Naive B cell (primary cell): ENCODE results near the gene NUF2. TPM values are rescaled to one million over a fixed set of nuclear protein-coding genes. Genes with fewer than 3 reads are reported as not detected.
"Not testable (repeated sequence)": the region's sequence is repeated elsewhere in the genome, so short reads cannot be mapped to it uniquely, and the experiment has no call there.

Source experiments
- ATAC-seq, 2 donors: fragments of 150-1000 bp; cut with Tn5 transposase; 2 replicates each; pipeline ENCODE4 v1.10.0; 2021; ENCODE audit warnings: low read depth in 2 of 2, mild to moderate bottlenecking in 2 of 2, moderate library complexity in 2 of 2
- DNase-seq: peaks from one replicate; pipeline ENCODE4 v3.0.0; 2022
- H3K27ac Mint-ChIP-seq, 6 donors: one replicate each; pipeline ENCODE4 v1.8.0; 2020 to 2022; ENCODE audit warnings: mild to moderate bottlenecking in 6 of 6, mixed read lengths in 6 of 6, moderate library complexity in 5 of 6, inconsistent platforms in 2 of 6
- H3K27me3 Mint-ChIP-seq, 3 donors: one replicate each; pipeline ENCODE4 v1.8.0; 2021 to 2022; ENCODE audit warnings: mixed read lengths in 3 of 3, mild to moderate bottlenecking in 1 of 3
- H3K36me3 Mint-ChIP-seq, 2 donors: one replicate each; pipeline ENCODE4 v1.8.0; 2020 to 2022; ENCODE audit warnings: mixed read lengths in 2 of 2, inconsistent platforms in 1 of 2, mild to moderate bottlenecking in 1 of 2
- H3K4me1 Mint-ChIP-seq, 3 donors: one replicate each; pipeline ENCODE4 v1.8.0; 2020 to 2022; ENCODE audit warnings: mixed read lengths in 3 of 3, inconsistent platforms in 1 of 3, mild to moderate bottlenecking in 1 of 3, moderate library complexity in 1 of 3
- H3K4me3 Mint-ChIP-seq, 8 donors: one replicate each; pipeline ENCODE4 v1.8.0; 2020 to 2022; ENCODE audit warnings: mild to moderate bottlenecking in 8 of 8, mixed read lengths in 8 of 8, moderate library complexity in 8 of 8, inconsistent platforms in 2 of 8
- H3K9me3 Mint-ChIP-seq, 7 donors: one replicate each; pipeline ENCODE4 v1.8.0; 2020 to 2022; ENCODE audit warnings: mixed read lengths in 7 of 7, mild to moderate bottlenecking in 5 of 7, inconsistent platforms in 2 of 7, moderate library complexity in 1 of 7
- polyA plus RNA-seq, 6 donors: library from polyadenylated mRNA; unstranded; fragments of 300-500 nt; fragmentation: Illumina TruSeq; gene quantifications; one replicate each; pipeline ENCODE4 v1.2.3, GENCODE V29; 2021; ENCODE audit warnings: low read depth in 6 of 6

Gene NUF2
- polyA plus RNA-seq, 6 donors from 2014 or later: 0.13 to 1.7 (median 0.88) TPM; not detected in 1

DNA sequence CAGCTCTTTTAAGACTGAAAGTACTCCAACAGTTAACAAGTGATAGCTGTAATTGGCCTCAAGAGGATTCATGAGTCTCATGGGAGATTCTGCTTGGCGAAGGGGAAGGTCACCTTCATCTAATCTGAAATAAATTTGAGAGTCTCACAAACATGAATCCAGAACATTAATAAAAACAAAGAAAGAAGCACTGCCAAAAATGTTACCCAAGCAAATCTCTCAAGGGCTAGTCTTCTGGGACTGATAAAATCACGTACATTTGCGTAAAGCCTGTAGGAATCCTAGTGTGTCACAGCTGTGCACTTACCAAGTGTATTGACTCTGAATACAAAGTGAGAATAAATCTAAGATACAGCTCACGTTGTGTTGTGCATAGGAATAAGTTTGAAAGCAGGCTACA lies 21.2 kb upstream of the NUF2 start:
- Mint-ChIP-seq H3K36me3 (peaks cover 26 to 32% of the 10 kb centered on the region in 2 donors), H3K27ac (no peak overlapping the region), H3K4me3 (no peak overlapping the region), H3K27me3 (no peaks in the 10 kb centered on the region), H3K4me1 (no peaks in the 10 kb centered on the region), H3K9me3 (no peaks in the 10 kb centered on the region)
- ATAC-seq (no peak), DNase-seq (no peak)

GRCh38 chr1:163303561-163303960 lies 18.2 kb upstream of the NUF2 start:
- Mint-ChIP-seq H3K9me3 (no peaks in the 10 kb centered on the region), H3K36me3 (peaks cover 27 to 30% of the 10 kb centered on the region in 2 donors), H3K27ac (no peak overlapping the region), H3K4me1 (no peaks in the 10 kb centered on the region), H3K4me3 (peak overlapping the region in 1 of 8 donors; percentile 18), H3K27me3 (no peaks in the 10 kb centered on the region)
- ATAC-seq (no peak), DNase-seq (no peak)

DNA sequence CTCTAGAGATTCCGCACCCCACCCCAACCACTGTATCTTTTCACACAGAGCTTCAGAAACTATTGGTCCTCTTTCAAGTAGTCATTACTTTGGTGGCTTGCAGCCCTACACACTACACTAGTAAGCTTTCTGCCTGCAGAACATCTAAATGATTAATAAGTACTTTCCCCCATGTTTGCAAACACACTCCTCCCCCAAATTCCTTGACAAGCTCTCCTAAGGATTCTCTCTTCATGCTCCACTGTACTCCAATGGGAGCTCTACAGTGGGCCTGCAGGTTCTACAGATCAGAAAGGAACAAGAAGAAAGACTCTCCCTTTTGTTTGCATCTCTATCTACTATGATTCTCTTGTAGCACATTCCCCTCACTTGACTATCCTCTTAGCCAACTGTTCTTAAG lies 16.3 kb upstream of the NUF2 start:
- no peaks in the 10 kb centered on the region for H3K27me3 Mint-ChIP-seq
- peaks cover 17 to 30% of the 10 kb centered on the region in 2 donors for H3K36me3 Mint-ChIP-seq

DNA sequence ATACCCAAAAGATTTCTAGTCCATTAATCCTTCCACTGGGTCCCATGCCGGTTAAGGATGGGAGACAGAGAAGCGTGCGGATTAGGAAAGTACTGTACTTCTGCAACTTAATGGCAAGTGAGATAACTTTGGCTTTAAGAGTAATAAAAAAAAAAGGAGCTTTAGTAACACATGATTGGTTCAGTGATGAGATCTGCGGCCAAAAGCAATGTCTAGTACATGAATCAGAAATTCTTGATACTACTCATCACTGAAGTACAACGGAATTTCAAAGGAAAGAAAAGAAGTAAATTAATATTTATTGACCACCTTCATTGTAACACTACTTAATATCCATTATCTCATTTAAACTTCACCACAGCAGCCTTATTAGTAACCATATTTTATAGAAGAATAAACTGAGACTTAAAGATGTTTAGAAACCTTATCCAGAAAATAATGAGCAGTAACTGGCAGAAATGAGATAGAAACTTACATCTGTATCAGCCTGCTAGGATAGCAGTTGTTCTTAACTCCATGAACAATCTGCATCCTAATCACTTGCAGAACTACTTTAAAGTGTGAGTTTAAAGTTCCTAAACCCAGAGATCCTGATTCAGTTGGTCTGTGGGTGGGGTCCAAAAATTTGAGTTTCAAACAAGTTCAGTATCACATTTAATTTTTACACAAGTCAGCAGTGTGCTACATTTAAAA lies 14.1 kb upstream of the NUF2 start:
- Mint-ChIP-seq H3K27me3 (no peaks in the 10 kb centered on the region), H3K27ac (no peak overlapping the region), H3K36me3 (peaks cover 8 to 25% of the 10 kb centered on the region in 2 donors), H3K4me3 (no peak overlapping the region), H3K4me1 (no peaks in the 10 kb centered on the region), H3K9me3 (no peaks in the 10 kb centered on the region)
- no peak for ATAC-seq
- no peak for DNase-seq

More for the DNA sequence above, 16.3 kb upstream of the NUF2 start:
- Mint-ChIP-seq H3K27ac (peak overlapping the region in 1 of 6 donors; percentile 67), H3K4me3 (no peak overlapping the region), H3K9me3 (no peaks in the 10 kb centered on the region), H3K4me1 (no peaks in the 10 kb centered on the region)
- ATAC-seq: no peak
- DNase-seq: no peak

- Mint-ChIP-seq H3K27ac (no peak overlapping the region), H3K27me3 (no peaks in the 10 kb centered on the region), H3K36me3 (peaks cover 6 to 18% of the 10 kb centered on the region in 2 donors), H3K4me1 (no peaks in the 10 kb centered on the region), H3K4me3 (no peak overlapping the region), H3K9me3 (no peaks in the 10 kb centered on the region)
- ATAC-seq (no peak), DNase-seq (no peak)
Measured at GRCh38 chr1:163308811-163309210, 12.9 kb upstream of the NUF2 start.

- Mint-ChIP-seq H3K9me3 (no peaks in the 10 kb centered on the region), H3K36me3 (no peaks in the 10 kb centered on the region), H3K27ac (no peak overlapping the region), H3K4me1 (peaks cover 2 to 3% (median 2%) of the 10 kb centered on the region in 3 donors), H3K4me3 (no peak overlapping the region), H3K27me3 (no peaks in the 10 kb centered on the region)
- no peak for ATAC-seq
- DNase-seq: peak; percentile 22
Measured at GRCh38 chr1:163315773-163316374, 5.9 kb upstream of the NUF2 start.

- H3K9me3 Mint-ChIP-seq: no peaks in the 10 kb centered on the region
- H3K36me3 Mint-ChIP-seq: no peaks in the 10 kb centered on the region
- no peaks in the 10 kb centered on the region for H3K27me3 Mint-ChIP-seq
- peak overlapping the region; percentile 7 to 97 (median 93) for H3K27ac Mint-ChIP-seq
- peaks cover 13 to 23% (median 15%) of the 10 kb centered on the region in 3 donors for H3K4me1 Mint-ChIP-seq
- ATAC-seq (no peak), DNase-seq (no peak)
- H3K4me3 Mint-ChIP-seq: peak overlapping the region; percentile 90 to 99 (median 96)
Measured at GRCh38 chr1:163320891-163321290, 863 bp upstream of the NUF2 start.

DNA sequence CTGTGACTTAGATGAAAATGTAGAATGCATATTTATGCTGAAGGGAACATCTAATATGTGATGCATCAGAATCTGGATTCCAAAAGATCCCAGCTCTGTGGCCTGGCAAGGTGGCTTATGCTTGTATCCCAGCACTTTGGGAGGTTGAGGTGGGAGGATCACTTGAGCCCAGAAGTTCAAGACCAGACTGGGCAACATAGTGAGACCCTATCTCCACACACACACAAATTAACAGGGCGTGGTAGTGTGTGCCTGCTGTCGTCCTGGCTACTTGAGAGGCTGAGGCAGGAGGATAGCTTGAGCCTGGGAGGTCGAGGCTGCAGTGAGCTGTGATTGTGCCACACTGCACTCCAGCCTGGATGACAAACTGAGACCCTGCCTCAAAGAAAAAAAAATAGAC lies 1.6 kb downstream of the NUF2 start:
- not testable (repeated sequence) for H3K27me3 Mint-ChIP-seq, H3K36me3 Mint-ChIP-seq, ATAC-seq, H3K27ac Mint-ChIP-seq, H3K9me3 Mint-ChIP-seq, DNase-seq
- Mint-ChIP-seq H3K4me1 (peaks cover 13 to 23% (median 15%) of the 10 kb centered on the region in 3 donors), H3K4me3 (peak overlapping the region in 3 of 8 donors; percentile 42 to 90 (median 44))

DNA sequence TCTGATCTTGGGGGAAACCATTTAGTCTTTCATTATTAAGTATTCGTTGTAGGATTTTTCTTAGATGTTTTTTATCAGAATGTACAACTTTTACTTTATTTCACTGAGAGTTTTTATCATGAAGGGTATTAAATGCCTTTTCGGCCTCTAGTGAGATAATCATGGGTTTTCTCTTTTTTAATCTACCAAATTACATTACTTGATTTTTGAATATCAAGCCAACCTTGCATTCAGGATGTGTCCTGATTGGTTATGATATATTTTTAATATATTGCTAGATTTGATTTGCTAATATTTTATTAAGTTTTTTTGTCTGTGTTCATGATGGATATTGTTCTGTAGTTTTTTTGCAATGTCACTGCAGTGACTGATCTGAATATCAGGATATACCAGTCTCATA lies 9.4 kb downstream of the NUF2 start:
- no peaks in the 10 kb centered on the region for H3K4me1 Mint-ChIP-seq
- ATAC-seq (no peak), DNase-seq (no peak)
- H3K9me3 Mint-ChIP-seq: peaks cover 0 to 22% (median 11%) of the 10 kb centered on the region in 7 donors
- no peak overlapping the region for H3K27ac Mint-ChIP-seq
- no peaks in the 10 kb centered on the region for H3K27me3 Mint-ChIP-seq
- peaks cover 10 to 15% of the 10 kb centered on the region in 2 donors for H3K36me3 Mint-ChIP-seq
- no peak overlapping the region for H3K4me3 Mint-ChIP-seq

- no peak overlapping the region for H3K27ac Mint-ChIP-seq
- ATAC-seq (no peak), DNase-seq (no peak)
- H3K4me3 Mint-ChIP-seq: no peak overlapping the region
- peaks cover 15 to 18% of the 10 kb centered on the region in 2 donors for H3K36me3 Mint-ChIP-seq
- no peaks in the 10 kb centered on the region for H3K27me3 Mint-ChIP-seq
- peaks cover 0 to 22% (median 11%) of the 10 kb centered on the region in 7 donors for H3K9me3 Mint-ChIP-seq
- H3K4me1 Mint-ChIP-seq: no peaks in the 10 kb centered on the region
Measured at GRCh38 chr1:163335216-163335615, 13.5 kb downstream of the NUF2 start.

GRCh38 chr1:163337631-163338030 lies 15.9 kb downstream of the NUF2 start:
- no peak overlapping the region for H3K4me3 Mint-ChIP-seq

DNA sequence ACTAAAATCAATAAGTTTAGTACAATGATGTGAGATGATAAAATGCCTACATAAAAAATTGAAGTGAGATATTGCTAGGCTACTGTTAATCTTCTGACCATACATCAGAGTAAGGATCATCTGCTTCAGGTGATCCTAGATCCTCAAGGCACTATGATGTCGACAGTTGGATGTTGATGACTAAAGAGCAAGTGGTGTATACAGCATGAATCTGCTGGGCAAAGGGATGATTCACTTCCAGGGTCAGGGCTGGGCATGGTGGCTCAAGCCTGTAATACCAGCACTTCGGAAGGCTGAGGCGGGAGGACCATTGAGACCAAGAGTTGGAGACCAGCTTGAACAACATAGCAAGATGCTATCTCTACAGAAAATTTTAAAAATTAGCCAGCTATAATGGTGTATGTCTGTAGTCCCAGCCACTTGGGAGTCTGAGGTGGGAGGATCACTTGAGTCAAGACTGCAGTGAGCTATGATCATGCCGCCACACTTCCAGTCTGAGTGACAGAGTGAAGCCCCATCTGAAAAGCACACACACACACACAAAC lies 24.6 kb downstream of the NUF2 start:
- H3K36me3 Mint-ChIP-seq: peaks cover 0 to 8% of the 10 kb centered on the region in 2 donors
- DNase-seq: no peak
- no peaks in the 10 kb centered on the region for H3K4me1 Mint-ChIP-seq
- no peak overlapping the region for H3K4me3 Mint-ChIP-seq
- H3K9me3 Mint-ChIP-seq: no peaks in the 10 kb centered on the region
- H3K27ac Mint-ChIP-seq: peak overlapping the region in 1 of 6 donors; percentile 74
- ATAC-seq: no peak
- H3K27me3 Mint-ChIP-seq: no peaks in the 10 kb centered on the region

More at GRCh38 chr1:163337631-163338030, 15.9 kb downstream of the NUF2 start:
- H3K4me1 Mint-ChIP-seq: no peaks in the 10 kb centered on the region
- DNase-seq (no peak), ATAC-seq (no peak)
- no peak overlapping the region for H3K27ac Mint-ChIP-seq
- H3K27me3 Mint-ChIP-seq: no peaks in the 10 kb centered on the region
- peaks cover 3 to 18% of the 10 kb centered on the region in 2 donors for H3K36me3 Mint-ChIP-seq
- H3K9me3 Mint-ChIP-seq: peaks cover 0 to 9% (median 1%) of the 10 kb centered on the region in 7 donors

DNA sequence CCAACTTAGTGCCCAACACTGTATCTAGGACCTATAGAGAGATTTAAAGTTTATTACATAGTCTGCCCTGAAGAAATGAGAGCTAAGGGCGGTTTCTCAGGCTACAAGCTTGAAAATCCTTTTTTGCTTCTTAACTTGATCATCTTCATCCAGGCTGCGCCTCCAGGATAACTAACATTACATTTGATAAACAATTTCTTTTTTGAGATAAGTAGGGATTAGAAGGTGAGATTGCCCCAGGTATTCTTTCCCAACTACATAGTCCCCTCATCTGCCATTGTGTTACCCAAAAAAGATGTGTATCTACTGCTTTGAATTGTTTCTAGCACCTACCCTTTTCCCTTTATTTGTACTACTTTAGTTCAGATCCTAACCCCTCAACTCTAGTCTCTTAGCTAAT lies 25.4 kb downstream of the NUF2 start:
- DNase-seq: no peak
- Mint-ChIP-seq H3K36me3 (peaks cover 0 to 8% of the 10 kb centered on the region in 2 donors), H3K4me1 (no peaks in the 10 kb centered on the region), H3K9me3 (no peaks in the 10 kb centered on the region), H3K27ac (no peak overlapping the region), H3K27me3 (no peaks in the 10 kb centered on the region), H3K4me3 (no peak overlapping the region)
- ATAC-seq: no peak

DNA sequence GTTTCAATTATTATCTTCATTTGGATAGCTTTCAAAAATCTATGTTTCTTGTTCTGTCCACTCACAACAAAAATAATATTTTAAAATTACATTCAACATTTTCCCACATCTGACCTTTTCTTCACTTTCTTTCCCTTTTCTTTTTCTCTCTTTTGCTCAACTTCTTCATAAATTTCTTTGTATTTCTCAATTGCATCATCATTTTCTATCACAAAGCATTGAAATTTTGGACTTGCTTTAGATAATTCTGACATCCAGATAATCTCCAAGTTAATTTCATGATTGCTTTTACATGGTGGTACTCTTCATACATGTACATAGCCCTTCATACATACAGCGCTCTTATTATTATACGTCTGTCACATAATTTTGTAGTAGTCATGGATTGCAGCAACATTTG lies 30.2 kb downstream of the NUF2 start:
- Mint-ChIP-seq H3K4me3 (no peak overlapping the region), H3K27ac (no peak overlapping the region), H3K27me3 (no peaks in the 10 kb centered on the region), H3K4me1 (no peaks in the 10 kb centered on the region), H3K9me3 (no peaks in the 10 kb centered on the region), H3K36me3 (no peaks in the 10 kb centered on the region)
- no peak for ATAC-seq
- DNase-seq: no peak
